Left kidney (tissue), 1 donor: ENCODE data around the gene DERL3. TPM values are rescaled to one million over a fixed set of nuclear protein-coding genes. Genes with fewer than 3 reads are reported as not detected.

Experiments used
- polyA plus RNA-seq: library from polyadenylated mRNA; unstranded; fragments of 120-200 nt; gene quantifications from one replicate; pipeline ENCODE4 v1.2.1, GENCODE V29; 2013; ENCODE audit not compliant: insufficient read length

The DERL3 gene
- polyA plus RNA-seq, 1 donor, result 3.2 TPM

Other genes with a start within 250 kb of the DERL3 start
- 4.3 TPM for gene DRICH1, start 206.7 kb downstream of the DERL3 start, polyA plus RNA-seq
- 4.7 TPM for gene RGL4, start 148.0 kb downstream of the DERL3 start, polyA plus RNA-seq
- gene ZNF70, start 87.9 kb downstream of the DERL3 start, polyA plus RNA-seq, result 8.1 TPM
- not detected for gene VPREB3, start 84.6 kb downstream of the DERL3 start, polyA plus RNA-seq
- gene C22orf15, start 76.0 kb downstream of the DERL3 start, polyA plus RNA-seq, result 2.7 TPM
- gene CHCHD10, start 71.0 kb downstream of the DERL3 start, polyA plus RNA-seq, result 58.3 TPM
- 13.3 TPM for gene MMP11, start 66.2 kb downstream of the DERL3 start, polyA plus RNA-seq
- gene SMARCB1, start 52.0 kb downstream of the DERL3 start, polyA plus RNA-seq, result 187 TPM
- gene SLC2A11, start 18.9 kb upstream of the DERL3 start, polyA plus RNA-seq, result 60.0 TPM
- gene MIF, start 55.4 kb upstream of the DERL3 start, polyA plus RNA-seq, result 119 TPM
- gene GSTT2B, start 122.2 kb upstream of the DERL3 start, polyA plus RNA-seq, result 6.9 TPM
- gene DDTL, start 127.9 kb upstream of the DERL3 start, polyA plus RNA-seq, result 11.6 TPM
- gene DDT, start 135.4 kb upstream of the DERL3 start, polyA plus RNA-seq, result 66.8 TPM
- gene GSTT2, start 141.1 kb upstream of the DERL3 start, polyA plus RNA-seq, result not detected
- gene GSTT4, start 166.4 kb upstream of the DERL3 start, polyA plus RNA-seq, result not detected
- gene CABIN1, start 172.3 kb upstream of the DERL3 start, polyA plus RNA-seq, result 52.0 TPM